ENCODE data around the gene CCDC142. TPM values are rescaled to one million over a fixed set of nuclear protein-coding genes. Genes with fewer than 3 reads are reported as not detected.

The CCDC142 gene
- total and polyA plus RNA-seq, 9 of the 15 experiments (the other 6 are each of a cell fraction or from before 2014, with no cell fraction given): 0.55 to 11.7 (median 7.2) TPM

DNA sequence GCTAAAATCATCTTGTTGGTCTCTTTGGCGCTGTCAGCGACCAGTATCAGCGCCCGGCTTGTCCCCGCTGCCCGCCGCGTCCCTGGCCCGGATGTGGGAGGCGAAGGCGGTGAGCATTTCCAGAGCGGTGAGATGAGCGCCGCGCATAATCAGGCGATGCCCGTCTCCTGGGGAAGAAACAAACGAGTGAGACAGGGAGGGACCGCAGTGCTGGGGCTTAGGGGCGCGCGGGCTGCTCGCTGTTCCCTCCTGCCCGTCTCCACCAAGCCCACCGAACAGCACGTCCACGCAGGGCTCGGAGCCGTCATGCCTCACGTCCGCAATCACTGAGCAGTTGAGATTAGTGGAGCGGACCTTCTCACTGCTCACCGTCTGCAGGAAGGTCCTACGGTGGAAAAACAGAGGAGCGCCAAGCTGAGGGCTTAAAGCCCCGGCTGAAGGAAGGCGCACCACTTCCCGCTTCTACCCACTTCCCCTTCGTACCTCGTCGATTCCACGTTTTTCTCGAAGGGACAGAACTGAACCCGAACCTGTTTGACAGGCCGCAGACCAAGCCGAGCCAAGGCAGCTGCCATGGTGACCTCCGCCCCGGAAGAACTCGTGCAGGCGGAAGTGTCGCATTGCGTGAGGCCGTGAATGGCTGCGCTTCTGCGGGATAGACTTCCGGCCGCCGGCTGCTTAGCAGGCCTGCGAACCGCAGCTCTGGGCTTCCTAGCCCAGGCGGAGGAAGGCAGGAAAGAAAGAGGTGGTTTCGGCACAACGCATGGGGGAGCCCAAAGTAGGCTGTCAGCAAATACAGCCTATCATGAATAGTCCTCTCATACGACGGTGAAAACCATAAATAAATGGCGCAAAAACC is 10.5 kb downstream of the CCDC142 start, which contains the start of gene MRPL53 (continued):
- peak; percentile 95 for TF ChIP-seq POLR2H (tag; IDR thresholded peaks at IDR 0.05; ENCODE audit: low read depth)
- no peak; the same call in 1 of the 2 replicates for TF ChIP-seq FOXP1 (CRISPR knock-in tag; IDR thresholded peaks at IDR 0.05)
- peak; percentile 96 for TF ChIP-seq THRAP3 (IDR thresholded peaks at IDR 0.05; ENCODE audit: borderline replicate concordance)
- TF ChIP-seq ZNF639 (CRISPR knock-in tag; conservative IDR thresholded peaks at IDR 0.05 in 1 of 2, IDR thresholded peaks at IDR 0.05 in 1 of 2): peak in 1 of 2 experiments; percentile 64; a peak in 1 of 4 replicates
- peak; percentile 79 for TF ChIP-seq BRD4 (IDR thresholded peaks at IDR 0.05)
- TF ChIP-seq RAD21 (CRISPR knock-in tag; conservative IDR thresholded peaks at IDR 0.05 in 1 of 2, IDR thresholded peaks at IDR 0.05 in 1 of 2): peak in 1 of 2 experiments; percentile 30; a peak in 1 of 4 replicates
- peak; percentile 66 for TF ChIP-seq ESRRA (IDR thresholded peaks at IDR 0.05; ENCODE audit: borderline replicate concordance, low read depth)
- no peak for TF ChIP-seq POLR3A (IDR thresholded peaks at IDR 0.05; ENCODE audit: borderline replicate concordance, extremely low read depth, insufficient read depth, insufficient read length)
- TF ChIP-seq, protein P1, sequence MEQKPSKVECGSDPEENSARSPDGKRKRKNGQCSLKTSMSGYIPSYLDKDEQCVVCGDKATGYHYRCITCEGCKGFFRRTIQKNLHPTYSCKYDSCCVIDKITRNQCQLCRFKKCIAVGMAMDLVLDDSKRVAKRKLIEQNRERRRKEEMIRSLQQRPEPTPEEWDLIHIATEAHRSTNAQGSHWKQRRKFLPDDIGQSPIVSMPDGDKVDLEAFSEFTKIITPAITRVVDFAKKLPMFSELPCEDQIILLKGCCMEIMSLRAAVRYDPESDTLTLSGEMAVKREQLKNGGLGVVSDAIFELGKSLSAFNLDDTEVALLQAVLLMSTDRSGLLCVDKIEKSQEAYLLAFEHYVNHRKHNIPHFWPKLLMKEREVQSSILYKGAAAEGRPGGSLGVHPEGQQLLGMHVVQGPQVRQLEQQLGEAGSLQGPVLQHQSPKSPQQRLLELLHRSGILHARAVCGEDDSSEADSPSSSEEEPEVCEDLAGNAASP (IDR thresholded peaks at IDR 0.05): no peak
- no peak for TF ChIP-seq SMARCA5 (IDR thresholded peaks at IDR 0.05)
- peak; percentile 88 for TF ChIP-seq NKRF (IDR thresholded peaks at IDR 0.05; ENCODE audit: borderline replicate concordance)
- TF ChIP-seq CBX1 (IDR thresholded peaks at IDR 0.05; ENCODE audit: low read depth): peak; percentile 85
- peak; percentile 75 for TF ChIP-seq CREB1 (IDR thresholded peaks at IDR 0.05)
- peak; percentile 81 for TF ChIP-seq CREB1 (CRISPR knock-in tag; IDR thresholded peaks at IDR 0.05)
- no peak for TF ChIP-seq DDX20 (tag; IDR thresholded peaks at IDR 0.05; ENCODE audit: low read depth)
- peak; percentile 90 for TF ChIP-seq ZBTB17 (CRISPR knock-in tag; IDR thresholded peaks at IDR 0.05)
- no peak for TF ChIP-seq CEBPB (tag; IDR thresholded peaks at IDR 0.05)
- TF ChIP-seq ZNF316 (IDR thresholded peaks at IDR 0.05): peak; percentile 70
- peak; percentile 66; the same call in 1 of the 2 replicates for TF ChIP-seq KLF6 (CRISPR knock-in tag; IDR thresholded peaks at IDR 0.05; ENCODE audit: borderline replicate concordance)
- TF ChIP-seq TCF3 (CRISPR knock-in tag; IDR thresholded peaks at IDR 0.05): 0 out of 2 replicates have a peak, but pooled peaks have one; percentile 10
- TF ChIP-seq CBX2 (IDR thresholded peaks at IDR 0.05; ENCODE audit: insufficient read depth, low read length, poor library complexity, severe bottlenecking): no peak
- peak; percentile 83; the same call in 1 of the 2 replicates for TF ChIP-seq ZNF589 (CRISPR knock-in tag; IDR thresholded peaks at IDR 0.05; ENCODE audit: low read depth)
- TF ChIP-seq HDAC8 (tag; IDR thresholded peaks at IDR 0.05): peak; percentile 24; the same call in 1 of the 2 replicates

Measured in K562 (cell line).